B cell (primary cell): ENCODE results near the gene CCDC200. TPM values are rescaled to one million over a fixed set of nuclear protein-coding genes. Genes with fewer than 3 reads are reported as not detected.
A peak's percentile ranks its signal among the peaks of the same experiment; 100 is the strongest.
"Not testable (repeated sequence)": the region's sequence is repeated elsewhere in the genome, so short reads cannot be mapped to it uniquely, and the experiment has no call there.

Source experiments
- ATAC-seq: fragments of 200-7000 bp; cut with Tn5 transposase; one replicate; pipeline ENCODE4 v1.10.0; 2021; ENCODE audit warnings: low read depth, mild to moderate bottlenecking, moderate number of reproducible peaks, moderate library complexity
- CTCF ChIA-PET: fragments of 350-600 bp; sonication (Branson Sonifier 250); formaldehyde crosslinking; loops from one replicate; lab custom pipeline; 2021; ENCODE audit warnings: antibody characterized with exemption, inconsistent platforms; lab: Charles Lee
- POLR2A ChIA-PET: fragments of 350-600 bp; sonication (Branson Sonifier 250); formaldehyde crosslinking; loops from one replicate; lab custom pipeline; 2021; ENCODE audit warnings: antibody characterized with exemption; lab: Charles Lee
- DNase-seq: peaks from one replicate; pipeline ENCODE4 v3.0.0; 2013
- H2AFZ ChIP-seq: 2 replicates; pipeline ENCODE4 v1.6.1; 2012; ENCODE audit warnings: mild to moderate bottlenecking, low read depth, low read length; ENCODE audit not compliant: insufficient read depth, poor library complexity, severe bottlenecking
- H3K27ac ChIP-seq, 2 donors: 1 replicate in 1 of 2; 2 replicates in 1 of 2; pipeline ENCODE4 v1.5.1; 2012 to 2013; ENCODE audit warnings: low read length in 2 of 2, mild to moderate bottlenecking in 2 of 2, moderate library complexity in 1 of 2
- H3K27me3 ChIP-seq, 4 experiments: fragments of 200-600 bp in 1 of 4; sonication (generic) in 1 of 4; replicated peaks in 1 of 4; 1 replicate in 2 of 4; 2 replicates in 2 of 4; pipeline versions ENCODE4 v1.6.1 to v1.7.0; 2013 to 2016; ENCODE audit warnings: low read length in 3 of 4, mild to moderate bottlenecking in 2 of 4, mixed read lengths in 1 of 4, moderate library complexity in 1 of 4; ENCODE audit not compliant: insufficient read depth in 4 of 4, control insufficient read depth in 3 of 4; ENCODE audit errors: control extremely low read depth in 1 of 4
- H3K36me3 ChIP-seq, 2 experiments: replicated peaks in 1 of 2; 1 replicate in 1 of 2; 2 replicates in 1 of 2; pipeline versions ENCODE4 v1.6.1 to v1.7.1; 2013; ENCODE audit warnings: low read length in 1 of 2; ENCODE audit not compliant: insufficient read depth in 2 of 2, control insufficient read depth in 1 of 2; ENCODE audit errors: control extremely low read depth in 1 of 2, extremely low read depth in 1 of 2
- H3K4me1 ChIP-seq, 2 donors: fragments of 200-600 bp in 1 of 2; sonication (generic) in 1 of 2; 1 replicate in 1 of 2; 2 replicates in 1 of 2; pipeline versions ENCODE4 v1.5.1 to v1.6.1; 2013 to 2017; ENCODE audit warnings: low read length in 2 of 2; ENCODE audit not compliant: control insufficient read depth in 2 of 2, insufficient read depth in 2 of 2
- H3K4me2 ChIP-seq: replicated peaks from 2 replicates; pipeline ENCODE3; 2012; ENCODE audit warnings: mild to moderate bottlenecking, low read depth, low read length; ENCODE audit not compliant: poor library complexity, severe bottlenecking
- H3K4me3 ChIP-seq, 5 experiments: fragments of 200-600 bp in 1 of 5; sonication (generic) in 1 of 5; 1 replicate in 3 of 5; 2 replicates in 2 of 5; pipeline versions ENCODE4 v1.5.1 to v1.7.0; 2011 to 2016; ENCODE audit warnings: low read length in 4 of 5, mild to moderate bottlenecking in 4 of 5, low read depth in 2 of 5, control low read depth in 1 of 5, moderate library complexity in 1 of 5; ENCODE audit not compliant: insufficient read depth in 1 of 5; ENCODE audit errors: control extremely low read depth in 1 of 5, extremely low read depth in 1 of 5
- H3K79me2 ChIP-seq: fragments of 200-600 bp; sonication (generic); one replicate; pipeline ENCODE4 v1.6.0; 2016; ENCODE audit warnings: low read length; ENCODE audit not compliant: control insufficient read depth, insufficient read depth
- H3K9ac ChIP-seq: fragments of 200-600 bp; sonication (generic); 2 replicates; pipeline ENCODE4 v1.6.1; 2017; ENCODE audit warnings: mild to moderate bottlenecking, low read length, moderate library complexity
- H3K9me3 ChIP-seq, 3 donors: one replicate each; pipeline versions ENCODE4 v1.6.1 to v1.7.1; 2013; ENCODE audit warnings: low read length in 2 of 3; ENCODE audit not compliant: control insufficient read depth in 2 of 3, insufficient read depth in 1 of 3; ENCODE audit errors: control extremely low read depth in 1 of 3
- H4K20me1 ChIP-seq: 2 replicates; pipeline ENCODE4 v1.6.0; 2012; ENCODE audit warnings: mild to moderate bottlenecking, low read length; ENCODE audit not compliant: insufficient read depth, control insufficient read depth, poor library complexity, severe bottlenecking
- H3K27ac Mint-ChIP-seq: one replicate; pipeline ENCODE4 v1.8.0; 2021; ENCODE audit warnings: mixed read lengths
- H3K27me3 Mint-ChIP-seq: one replicate; pipeline ENCODE4 v1.8.0; 2021; ENCODE audit warnings: mixed read lengths
- H3K4me1 Mint-ChIP-seq: one replicate; pipeline ENCODE4 v1.8.0; 2021; ENCODE audit warnings: mixed read lengths
- H3K4me3 Mint-ChIP-seq: one replicate; pipeline ENCODE4 v1.8.0; 2021; ENCODE audit warnings: mixed read lengths
- H3K9me3 Mint-ChIP-seq: one replicate; pipeline ENCODE4 v1.8.0; 2022; ENCODE audit warnings: mixed read lengths; ENCODE audit not compliant: insufficient read depth
- WGBS: methylation state at CpG from one replicate; pipeline ENCODE4 v1.1.5; 2013; ENCODE audit warnings: missing lambda C conversion rate; ENCODE audit not compliant: insufficient coverage; 5-methylcytosine and 5-hydroxymethylcytosine counted together
- intact Hi-C: fragments of 100-400 bp; cut with micrococcal nuclease; formaldehyde crosslinking; loops from one replicate; pipeline ENCODE4 v1.10.0; 2022
- polyA minus RNA-seq: library from RNA; depleted of rRNA, polyadenylated mRNA; stranded (reverse); fragments of >200 nt; gene quantifications from 2 replicates; pipeline ENCODE4 v1.2.3, GENCODE V29; 2012
- polyA plus RNA-seq: library from polyadenylated mRNA; depleted of rRNA; stranded (reverse); fragments of >200 nt; gene quantifications from 2 replicates; pipeline ENCODE4 v1.2.3, GENCODE V29; 2012
- total RNA-seq, 2 donors: library from RNA; stranded (reverse); fragments of 120-200 nt in 1 of 2; gene quantifications; 1 replicate in 1 of 2; 2 replicates in 1 of 2; pipeline versions ENCODE4 v1.2.3 to v1.2.4, GENCODE V29; 2013 to 2022

CCDC200 gene
- 0.74 TPM in 1 of 2 replicates, not detected in the other for total RNA-seq
- total RNA-seq (2013), result not detected
- polyA plus RNA-seq, result 0.16 and 0.29 TPM in 2 replicates
- polyA minus RNA-seq, result 2.0 TPM in 1 of 2 replicates, not detected in the other

DNA sequence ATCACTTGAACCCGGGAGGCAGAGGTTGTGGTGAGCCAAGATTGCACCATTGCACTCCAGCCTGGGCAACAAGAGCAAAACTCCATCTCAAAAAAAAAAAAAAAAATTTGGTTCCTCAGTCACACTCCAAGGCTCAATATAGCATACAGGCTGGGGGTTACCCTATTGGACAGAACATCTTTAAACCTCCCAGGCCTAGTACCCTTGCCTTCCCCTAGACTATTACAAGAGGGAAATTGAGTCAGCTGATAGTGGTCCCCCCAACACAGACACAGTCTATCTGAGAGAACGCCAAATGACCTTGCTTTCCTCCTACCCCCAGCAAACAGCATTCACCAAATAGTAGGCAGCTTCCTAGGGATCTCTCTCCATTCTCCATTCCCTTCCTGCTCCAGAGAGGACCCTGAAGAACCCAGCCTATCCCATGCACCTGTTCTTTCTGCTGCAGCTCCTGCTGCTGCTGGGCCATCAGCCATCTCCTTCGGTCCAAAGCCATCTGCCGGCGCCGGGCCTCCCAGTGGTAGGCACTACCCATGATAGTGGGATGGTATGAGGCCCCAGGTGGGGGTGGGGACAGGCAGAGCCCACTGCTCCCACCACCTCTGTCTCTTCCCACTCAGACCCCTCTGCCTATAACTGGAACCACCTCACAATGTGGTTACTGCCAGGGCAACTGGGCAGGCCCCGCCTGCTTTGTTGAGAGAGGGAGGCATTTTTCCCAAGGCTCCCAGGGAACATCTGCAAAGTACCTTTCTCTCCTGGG, at the start of gene CCDC200:
Gene CCDC200 (minus strand): TSS at position 604 of the 763 bp plus-strand sequence. CDS start 69 bp downstream, at position 535.
- POLR2A ChIA-PET, intact Hi-C loops, H3K9me3 Mint-ChIP-seq, ATAC-seq, H3K27ac ChIP-seq, CTCF ChIA-PET, H3K4me2 ChIP-seq, H3K4me1 Mint-ChIP-seq, H2AFZ ChIP-seq, H3K9ac ChIP-seq, H3K27me3 ChIP-seq, H3K27me3 Mint-ChIP-seq, H3K4me3 ChIP-seq, DNase-seq, H3K27ac Mint-ChIP-seq, H3K4me3 Mint-ChIP-seq, H4K20me1 ChIP-seq, H3K79me2 ChIP-seq: not testable (repeated sequence)
- WGBS, result no CpG with 5 or more reads among the region's 7 CpGs
- Histone ChIP-seq H3K9me3 (peaks cover 0 to 10% (median 0%) of the 10 kb centered on the region in 3 donors), H3K4me1 (peaks cover 0 to 19% of the 10 kb centered on the region in 2 donors), H3K36me3 (peaks cover 0 to 21% of the 10 kb centered on the region in 2 experiments)

GRCh38 chr17:43272914-43273313, 44.5 kb upstream of the CCDC200 start:
- H3K27ac ChIP-seq, H2AFZ ChIP-seq, H3K4me1 Mint-ChIP-seq, H3K9me3 Mint-ChIP-seq, H4K20me1 ChIP-seq, H3K4me1 ChIP-seq, H3K27me3 ChIP-seq, H3K27me3 Mint-ChIP-seq, H3K9me3 ChIP-seq, H3K79me2 ChIP-seq, H3K36me3 ChIP-seq, H3K9ac ChIP-seq, H3K4me3 ChIP-seq, intact Hi-C loops, DNase-seq, CTCF ChIA-PET, H3K4me2 ChIP-seq, H3K27ac Mint-ChIP-seq, POLR2A ChIA-PET, H3K4me3 Mint-ChIP-seq: not testable (repeated sequence)
- peak; percentile 49 for ATAC-seq
- WGBS, result no CpG with 5 or more reads among the region's 30 CpGs

- H3K36me3 ChIP-seq, POLR2A ChIA-PET, H3K27ac ChIP-seq, H3K27me3 Mint-ChIP-seq, CTCF ChIA-PET, H3K27me3 ChIP-seq, H2AFZ ChIP-seq, ATAC-seq, H3K9me3 ChIP-seq, DNase-seq, H3K79me2 ChIP-seq, H3K4me1 Mint-ChIP-seq, H3K9ac ChIP-seq, H3K4me2 ChIP-seq, intact Hi-C loops, H3K4me3 ChIP-seq, H4K20me1 ChIP-seq, H3K4me1 ChIP-seq, H3K9me3 Mint-ChIP-seq: not testable (repeated sequence)
- Mint-ChIP-seq H3K27ac (peak overlapping the region; percentile 72), H3K4me3 (peak overlapping the region; percentile 50)
- no CpG with 5 or more reads among the region's 12 CpGs for WGBS
Observed at GRCh38 chr17:43272483-43272882, 44.1 kb upstream of the CCDC200 start.
